ENCODE data around the gene EMILIN2.

- TF ChIP-seq CTCF (IDR thresholded peaks at IDR 0.05) (no peak), POLR2AphosphoS5 (IDR thresholded peaks at IDR 0.05) (no peak)
Measured at GRCh38 chr18:2963048-2963447, 116.2 kb downstream of the EMILIN2 start.

Measured in prostate gland (tissue), 2 donors.